ENCODE results near the gene RBPMS2. TPM values are rescaled to one million over a fixed set of nuclear protein-coding genes. Genes with fewer than 3 reads are reported as not detected.

RBPMS2 gene
- total RNA-seq, 2 experiments from 2014 or later, result 0.10 TPM; not detected in 1

- H3K4me1 Mint-ChIP-seq, result peaks cover 8% of the 10 kb centered on the region
- CTCF ChIA-PET, result interaction anchor here (0.6 to 1.3 kb wide), 4 partner anchors 11 to 295 kb away, joined by 3 to 4 read pairs (median 4); no protein-coding TSS in a partner anchor
- no peaks in the 10 kb centered on the region for H3K27me3 Mint-ChIP-seq
- POLR2A ChIA-PET, result no interaction called here
- peaks cover 40% of the 10 kb centered on the region for H3K36me3 Mint-ChIP-seq (ENCODE audit: low read depth)
- DNase-seq, result no peak
- H3K9me3 Mint-ChIP-seq, result no peaks in the 10 kb centered on the region
- no peak overlapping the region for H3K27ac Mint-ChIP-seq
- no peak overlapping the region for H3K4me3 Mint-ChIP-seq
These were observed 84.7 kb downstream of the RBPMS2 start for GRCh38 chr15:64690578-64691296.

- no peak overlapping the region for H3K4me3 Mint-ChIP-seq
- no peak overlapping the region for H3K27ac Mint-ChIP-seq
- H3K36me3 Mint-ChIP-seq (ENCODE audit: low read depth), result peaks cover 36% of the 10 kb centered on the region
- ChIA-PET CTCF (interaction anchor here (0.8 to 1.3 kb wide), 3 partner anchors 10 to 26 kb away, joined by 3 to 4 read pairs (median 3); no protein-coding TSS in a partner anchor), POLR2A (no interaction called here)
- no peaks in the 10 kb centered on the region for H3K27me3 Mint-ChIP-seq
- H3K4me1 Mint-ChIP-seq, result peaks cover 4% of the 10 kb centered on the region
- no peak for DNase-seq
- no peaks in the 10 kb centered on the region for H3K9me3 Mint-ChIP-seq
These were observed 85.4 kb downstream of the RBPMS2 start for GRCh38 chr15:64690008-64690407.

Small RNAs within 50 kb of the gene (microRNA-seq; reads per million reads assigned to microRNA genes)
- not detected for gene MIR1272 (ENCODE audit: borderline microRNAs expressed, borderline replicate concordance)

Other genes with a start within 250 kb of the RBPMS2 start
- gene PIF1, start 50.1 kb upstream of the RBPMS2 start, total RNA-seq, result 10 to 100 TPM; 56.8 to 66.1 TPM
- gene PLEKHO2, start 66.3 kb upstream of the RBPMS2 start, total RNA-seq, result 10 to 100 TPM; 25.4 to 27.6 TPM
- gene ANKDD1A, start 136.3 kb upstream of the RBPMS2 start, total RNA-seq, result 1 to 10 TPM in 1 of 2 experiments, under 1 TPM in 1; 0.87 to 1.1 TPM
- gene SPG21, start 214.3 kb upstream of the RBPMS2 start, total RNA-seq, result 10 to 100 TPM; 59.0 to 65.5 TPM